Measurements from ENCODE around the gene PCBP2. TPM values are rescaled to one million over a fixed set of nuclear protein-coding genes. Genes with fewer than 3 reads are reported as not detected.

The PCBP2 gene
- total and polyA plus RNA-seq, 11 donors = 290 to 642 (median 478) TPM

- DNase-seq (no peak), ATAC-seq (no peak)
- H3K4me3 ChIP-seq = no peak within 1 kb of the TSS
- intact Hi-C loops (cut with DNase I) = loop anchor here in 9 of 10 donors (2.0 to 10.0 kb wide), 7 partner anchors 80 to 292 kb away; partner anchors contain the start of genes AAAS (in 6 of the 9) and AMHR2 (in 1 of the 9)
- H3K27ac ChIP-seq = peak within 1 kb of the TSS in 5 of 12 donors; percentile 34 to 74 (median 51)
- H3K9me3 ChIP-seq = no peaks in the 10 kb centered on the region
- WGBS, 4 donors = 82 to 88% (median 84%) methylated on average over 8 to 9 of the region's 9 CpGs
- H3K4me1 ChIP-seq = peaks cover 0 to 33% (median 21%) of the 10 kb centered on the region in 12 donors
- H3K36me3 ChIP-seq = peaks cover 0 to 61% (median 44%) of the 10 kb centered on the region in 9 donors
- no peaks in the 10 kb centered on the region for H3K27me3 ChIP-seq
- TF ChIP-seq CTCF (IDR thresholded peaks at IDR 0.05) = no peak
- TF ChIP-seq POLR2A (IDR thresholded peaks at IDR 0.05) = no peak
Measured at GRCh38 chr12:53506881-53507602, 55.1 kb downstream of the PCBP2 start, which contains the start of gene NPFF. Gene NPFF (minus strand): TSS chr12:53507484. CDS start chr12:53507474, 10 bp downstream.

GRCh38 chr12:53507603-53507885, 55.6 kb downstream of the PCBP2 start:
- intact Hi-C loops (cut with DNase I) = loop anchor here in 9 of 10 donors (2.0 to 10.0 kb wide), 7 partner anchors 80 to 293 kb away; partner anchors contain the start of genes AAAS (in 6 of the 9) and AMHR2 (in 1 of the 9)
- H3K4me3 ChIP-seq = no peak overlapping the region
- ATAC-seq = no peak
- no peak overlapping the region for H3K27ac ChIP-seq
- no peak for DNase-seq
- H3K27me3 ChIP-seq = no peaks in the 10 kb centered on the region
- peaks cover 0 to 66% (median 49%) of the 10 kb centered on the region in 9 donors for H3K36me3 ChIP-seq
- TF ChIP-seq POLR2A (IDR thresholded peaks at IDR 0.05) (no peak), CTCF (IDR thresholded peaks at IDR 0.05) (no peak)
- H3K4me1 ChIP-seq = peaks cover 0 to 28% (median 16%) of the 10 kb centered on the region in 12 donors
- no peaks in the 10 kb centered on the region for H3K9me3 ChIP-seq
- WGBS, 4 donors = 79 to 90% (median 84%) methylated on average over 4 of the region's 4 CpGs

- DNase-seq (peak; percentile 83 to 88 (median 86)), ATAC-seq (peak; percentile 75 to 90 (median 86))
- H3K27me3 ChIP-seq = no peaks in the 10 kb centered on the region
- intact Hi-C loops (cut with DNase I) = loop anchor here (1.0 to 10.0 kb wide), 11 partner anchors 56 to 294 kb away; partner anchors contain the start of genes AAAS (in 6 of the 10), AMHR2 (in 2 of the 10) and PCBP2 (in 1 of the 10)
- H3K9me3 ChIP-seq = no peaks in the 10 kb centered on the region
- TF ChIP-seq POLR2A (IDR thresholded peaks at IDR 0.05) (peak in 1 of 2 donors; percentile 13), CTCF (IDR thresholded peaks at IDR 0.05) (peak; percentile 81 to 95 (median 90))
- no peak overlapping the region for H3K4me3 ChIP-seq
- peak overlapping the region in 10 of 12 donors; percentile 9 to 74 (median 50) for H3K27ac ChIP-seq
- peaks cover 0 to 17% (median 9%) of the 10 kb centered on the region in 12 donors for H3K4me1 ChIP-seq
- WGBS, 4 donors = 25 to 31% (median 28%) methylated on average over 7 of the region's 7 CpGs
- H3K36me3 ChIP-seq = peaks cover 0 to 78% (median 59%) of the 10 kb centered on the region in 9 donors
Measured at GRCh38 chr12:53508534-53509170, 56.8 kb downstream of the PCBP2 start.
